Erythroblast (primary cell): ENCODE results near the gene TRIM31.

Experiments
- DNase-seq, 2 experiments: peaks; one replicate each; lab custom pipeline; 2025; lab: John Stamatoyannopoulos, UW
- GATA1 ChIP-seq: IDR thresholded peaks from 2 replicates; pipeline ENCODE4 v1.6.1; 2011; ENCODE audit warnings: low read depth, mild to moderate bottlenecking, control low read depth, low read length, moderate library complexity
- POLR2A ChIP-seq: IDR thresholded peaks from 2 replicates; pipeline ENCODE4 v1.6.1; 2011; ENCODE audit warnings: mild to moderate bottlenecking, low read length

The TRIM31 gene

DNA sequence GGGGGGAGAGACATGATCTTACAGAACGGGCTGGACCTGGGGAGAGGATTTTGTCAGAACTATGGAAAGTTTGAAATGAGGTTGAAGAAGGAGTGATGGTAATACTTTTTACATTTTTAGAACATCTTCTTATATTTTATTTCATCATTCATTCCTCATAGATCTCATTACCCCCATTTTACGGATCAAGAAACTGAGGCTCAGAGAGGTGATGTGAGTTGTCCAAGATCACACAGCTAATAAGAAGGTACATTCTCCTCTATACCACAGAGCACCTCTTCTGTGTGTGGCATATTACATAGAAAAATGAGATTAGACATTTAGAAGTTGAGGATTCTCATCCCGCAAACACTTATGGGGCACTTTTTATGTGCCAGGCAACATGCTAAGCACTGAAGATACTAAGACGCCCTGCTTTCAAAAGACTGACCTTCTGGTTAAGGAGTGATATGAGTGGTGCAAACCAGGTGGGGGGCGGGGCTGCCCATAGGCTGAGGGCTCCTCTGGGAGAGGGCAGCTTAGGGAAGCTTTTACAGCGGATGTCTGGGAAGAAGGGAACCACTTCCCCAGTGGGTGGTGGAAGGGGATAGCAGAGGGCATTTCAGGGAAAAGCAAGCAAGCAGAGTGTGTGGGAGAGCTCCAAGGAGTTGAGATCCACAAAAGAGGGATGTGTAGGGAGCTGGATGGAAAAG, 19.9 kb downstream of the TRIM31 start:
- DNase-seq, result no peak
- TF ChIP-seq GATA1 (no peak), POLR2A (no peak)

DNA sequence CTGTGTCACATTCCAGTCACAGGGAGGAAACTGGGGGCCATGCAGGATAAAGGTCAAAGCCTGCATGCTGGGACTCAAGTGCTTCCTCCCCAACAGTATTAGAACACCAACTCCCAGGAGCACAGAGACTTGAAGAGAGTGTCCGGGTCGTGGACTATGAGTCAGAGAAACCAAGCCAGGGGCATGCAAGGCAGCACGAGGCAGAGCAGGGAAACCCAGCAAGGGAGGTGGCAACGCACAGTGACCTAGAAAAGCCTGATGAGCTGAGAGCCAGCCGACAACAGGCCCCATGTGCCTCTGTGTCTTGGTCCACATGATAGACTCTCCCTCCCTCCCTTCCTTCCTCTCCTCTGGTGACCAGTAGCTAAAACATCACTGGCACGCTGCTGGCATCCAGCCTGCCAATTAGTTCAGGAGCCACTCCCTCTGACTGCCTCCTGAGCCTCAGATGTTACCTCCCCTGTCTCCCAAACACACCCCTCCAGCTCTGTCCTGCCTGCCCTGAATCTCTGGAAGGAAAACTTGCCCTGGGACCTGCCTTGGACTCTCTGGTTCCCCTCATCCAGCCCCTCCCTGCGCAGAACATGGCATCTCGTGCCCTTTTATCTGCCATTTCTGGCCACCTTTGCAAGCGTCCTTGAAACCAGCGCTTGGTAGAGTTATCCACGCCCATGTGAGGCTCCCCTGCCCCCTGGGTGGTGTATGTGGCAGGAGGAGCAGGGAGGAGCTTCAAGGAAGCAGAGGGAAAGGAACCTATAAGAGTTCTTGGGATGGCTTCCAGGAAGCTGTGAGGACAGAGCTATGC, 21.1 kb downstream of the TRIM31 start:
- no peak for DNase-seq
- TF ChIP-seq POLR2A (no peak), GATA1 (no peak)

DNA sequence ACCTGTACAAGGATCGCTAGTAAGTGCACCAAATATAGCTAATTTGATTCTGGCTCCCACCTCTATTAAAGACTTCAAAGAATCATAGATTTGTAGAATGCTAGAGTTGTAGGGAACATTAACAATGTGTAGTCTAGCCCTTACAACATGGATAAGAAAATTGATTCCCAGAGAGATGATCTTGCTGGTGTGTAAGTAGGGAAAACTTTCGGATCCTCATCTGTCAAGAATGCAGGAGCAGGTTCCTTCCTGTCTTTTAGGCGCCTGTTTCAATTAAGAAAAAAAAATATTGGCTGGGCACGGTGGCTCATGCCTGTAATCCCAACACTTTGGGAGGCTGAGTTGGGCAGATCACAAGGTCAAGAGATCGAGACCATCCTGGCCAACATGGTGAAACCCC, 25.0 kb downstream of the TRIM31 start:
- no peak for DNase-seq
- TF ChIP-seq GATA1 (no peak), POLR2A (no peak)

DNA sequence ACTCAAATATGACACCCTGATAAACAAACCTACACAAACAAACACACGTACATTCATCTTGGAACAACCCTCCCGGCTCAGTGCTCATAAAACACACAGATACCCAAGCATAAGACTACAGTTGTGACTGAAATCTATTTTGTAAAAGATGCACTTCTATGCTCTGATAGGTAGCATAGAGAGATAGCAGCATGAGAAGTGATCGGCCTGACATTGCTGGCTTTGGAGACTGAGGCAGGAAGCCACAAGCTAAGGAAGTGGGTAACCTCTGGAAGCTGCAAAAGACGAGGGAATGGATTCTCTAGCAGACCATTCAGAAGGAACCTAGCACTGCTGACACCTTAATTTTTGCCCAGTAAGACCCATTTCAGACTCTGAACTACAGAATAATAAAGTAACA, 35.7 kb downstream of the TRIM31 start:
- DNase-seq, result no peak
- TF ChIP-seq GATA1 (no peak), POLR2A (no peak)

DNA sequence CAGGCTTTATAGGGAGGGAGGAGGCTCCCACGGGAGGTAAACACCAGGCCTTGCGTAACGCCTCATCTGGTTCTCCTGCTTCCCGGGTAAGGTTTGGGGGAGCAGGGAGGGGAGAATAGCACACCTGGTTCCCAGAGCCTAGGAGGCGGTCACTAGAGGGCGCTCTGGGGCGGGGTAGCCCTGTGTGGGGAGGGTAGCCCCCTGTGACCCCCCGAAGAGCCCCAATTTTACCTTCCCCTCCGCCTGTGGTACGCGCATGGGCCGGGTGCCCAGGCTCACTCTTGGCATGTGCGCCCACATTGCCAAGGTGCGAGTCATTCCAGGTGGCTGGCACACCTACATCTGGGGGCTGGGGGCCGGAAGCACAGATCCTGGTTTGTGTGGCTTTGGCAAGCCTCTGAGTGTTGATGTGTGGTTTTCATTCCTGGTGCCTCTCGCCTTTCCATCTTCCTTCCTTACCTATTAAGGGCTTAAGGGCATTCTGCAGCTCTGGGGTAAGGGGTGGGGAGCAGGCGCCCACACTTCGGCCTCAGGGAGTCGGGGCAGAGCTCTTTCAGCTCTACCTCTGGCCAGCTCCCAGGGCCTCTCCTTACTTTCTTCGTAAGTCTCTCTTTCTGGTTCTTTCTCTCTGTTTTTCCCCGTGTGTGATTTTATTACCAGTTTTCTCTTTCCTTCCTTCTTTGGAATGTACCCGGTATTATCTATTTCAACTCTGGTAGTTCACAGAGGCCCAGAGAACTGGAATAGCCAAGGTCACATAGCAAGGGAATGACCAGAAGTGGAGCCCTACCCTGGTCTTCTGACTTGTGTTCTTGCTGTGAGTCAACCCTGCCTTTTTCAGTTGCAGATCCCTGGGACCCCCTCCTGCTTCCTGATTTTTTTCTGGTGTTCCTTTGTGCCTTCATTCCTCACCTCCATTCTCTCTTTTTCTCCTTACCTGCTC, 36.8 kb downstream of the TRIM31 start:
- TF ChIP-seq GATA1 (no peak), POLR2A (no peak)
- peak in 1 of 2 experiments; percentile 20 for DNase-seq

DNA sequence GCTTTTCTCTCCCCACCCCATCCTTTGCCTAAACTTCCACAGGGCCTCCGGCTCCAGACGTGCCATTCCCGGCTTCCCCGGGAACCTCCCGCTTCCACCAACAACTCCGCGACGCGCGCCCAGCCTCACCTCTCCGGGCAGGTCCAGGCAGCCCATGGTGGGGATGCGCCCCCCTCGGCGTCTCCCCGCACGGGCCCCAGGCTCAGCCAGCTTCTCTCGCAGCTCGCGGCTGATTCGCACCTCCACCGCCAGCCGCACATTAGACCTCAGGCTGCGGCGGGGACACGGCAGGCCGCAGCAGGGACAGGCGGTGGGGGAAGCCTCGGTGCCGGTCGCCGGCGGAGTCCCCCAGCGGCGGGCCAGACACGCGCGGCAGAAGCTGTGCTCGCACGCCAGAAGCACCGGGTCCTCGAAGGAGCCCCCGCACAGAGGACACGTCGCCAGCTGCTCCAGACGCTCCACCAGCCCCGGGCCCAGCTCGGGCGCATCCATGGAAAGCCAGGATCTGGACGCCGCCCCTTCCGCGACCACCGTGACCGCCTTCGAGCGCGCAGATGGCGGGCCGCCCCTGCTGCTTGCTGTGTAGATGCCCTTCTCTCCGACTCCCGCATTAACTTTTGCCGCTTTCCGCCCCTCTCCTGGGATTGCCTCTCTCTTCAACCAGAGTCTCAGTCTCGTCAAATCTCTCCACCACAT, 37.6 kb downstream of the TRIM31 start, which contains the start of gene RNF39:
Gene RNF39 (minus strand): TSS at position 676 of the 696 bp plus-strand sequence. CDS start 184 bp downstream, at position 492.
- no peak for DNase-seq
- TF ChIP-seq POLR2A (no peak), GATA1 (no peak)

DNA sequence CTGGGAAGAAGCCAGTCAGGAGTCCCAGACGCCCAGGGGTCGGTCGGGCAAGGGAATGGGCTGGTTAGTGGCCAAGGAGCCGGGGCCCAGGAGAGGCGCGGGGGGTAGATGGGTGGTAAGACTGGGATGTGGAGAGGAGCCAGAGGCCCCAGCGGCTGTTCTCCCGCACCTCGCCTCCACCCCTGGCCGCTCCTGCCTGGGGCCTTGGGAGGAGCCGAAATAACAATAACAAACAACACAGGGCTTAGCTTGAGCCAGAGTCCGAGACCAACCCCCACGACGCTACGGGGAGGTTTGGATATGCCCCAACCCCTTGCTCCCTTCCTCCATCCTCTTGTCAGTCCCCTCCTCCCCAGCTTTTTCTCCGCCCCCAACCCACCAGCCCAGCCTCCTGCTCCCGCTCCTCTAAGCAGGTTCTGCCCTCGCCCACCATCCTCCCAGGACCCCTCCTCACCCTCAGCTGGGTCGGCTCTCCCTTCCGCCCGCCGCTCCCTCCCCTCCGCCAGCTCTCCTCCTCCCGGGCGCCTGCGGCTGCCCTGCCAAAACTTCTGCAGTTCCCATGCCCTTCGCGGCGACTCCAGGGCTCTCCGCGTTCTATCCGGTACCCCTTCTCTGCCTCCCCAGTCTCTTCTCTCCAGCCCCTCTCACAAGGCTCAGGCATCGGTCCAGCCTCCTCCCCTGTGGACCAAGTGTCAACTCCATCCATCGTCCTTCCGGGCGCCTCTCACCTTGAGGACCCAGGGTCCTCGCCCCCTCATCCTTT, 38.4 kb downstream of the TRIM31 start:
- TF ChIP-seq POLR2A (no peak), GATA1 (no peak)
- no peak for DNase-seq

DNA sequence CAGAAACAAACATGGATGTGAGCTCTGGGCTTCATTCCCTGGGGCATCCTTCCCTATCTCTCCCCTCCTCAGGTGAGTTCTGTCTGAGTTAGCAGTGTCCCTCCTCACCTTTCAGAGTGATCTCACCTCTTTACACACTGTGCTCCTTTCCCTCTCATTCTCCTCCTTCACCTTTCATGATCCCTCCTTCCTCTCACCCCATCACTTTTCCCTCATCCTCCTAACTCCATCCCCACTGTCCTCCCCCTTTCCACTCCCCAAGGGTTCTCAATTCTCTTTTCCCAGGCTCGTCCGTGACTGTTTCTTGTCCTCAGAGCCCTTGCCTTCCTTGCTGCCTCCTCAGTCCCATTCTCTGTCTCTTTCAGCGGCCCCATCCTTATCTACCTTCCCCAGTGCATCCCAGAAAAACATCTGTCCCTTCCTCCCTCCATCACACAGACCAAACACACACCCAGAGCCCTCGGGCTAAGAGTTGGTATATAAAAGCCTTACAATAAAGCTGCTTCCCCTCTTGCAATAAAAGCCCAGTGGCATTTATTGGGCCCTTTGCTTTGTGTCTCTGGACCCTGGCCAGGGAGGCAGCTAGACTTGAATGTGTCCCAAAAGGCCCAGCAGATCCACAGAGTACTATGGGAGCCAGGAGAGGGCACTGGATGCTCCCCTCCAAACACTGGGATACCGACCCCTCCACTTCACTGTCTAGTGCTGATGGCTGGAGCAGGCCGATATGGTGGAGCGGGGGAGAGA, 39.2 kb downstream of the TRIM31 start:
- no peak for DNase-seq
- no peak for TF ChIP-seq POLR2A

DNA sequence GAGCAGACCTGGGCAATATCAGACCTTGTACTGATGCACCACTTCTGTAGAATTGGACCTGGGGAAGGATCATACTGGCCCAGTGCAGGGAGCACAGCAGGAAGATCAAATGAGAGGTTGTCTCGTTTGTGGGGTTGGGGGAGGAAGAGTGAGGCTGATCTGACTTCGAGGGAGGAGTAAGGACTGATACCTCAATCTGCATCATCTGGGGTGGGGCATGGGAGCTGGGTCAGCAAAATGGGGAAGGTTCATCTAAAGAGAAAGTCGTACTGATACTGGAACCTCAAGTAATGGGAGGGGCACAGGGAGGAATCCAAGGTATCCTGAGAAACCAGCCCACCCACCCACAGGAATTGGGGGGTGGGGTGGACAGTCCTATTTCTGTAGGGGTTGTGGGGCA, 41.0 kb downstream of the TRIM31 start:
- DNase-seq, result no peak
- TF ChIP-seq GATA1 (no peak), POLR2A (no peak)

DNA sequence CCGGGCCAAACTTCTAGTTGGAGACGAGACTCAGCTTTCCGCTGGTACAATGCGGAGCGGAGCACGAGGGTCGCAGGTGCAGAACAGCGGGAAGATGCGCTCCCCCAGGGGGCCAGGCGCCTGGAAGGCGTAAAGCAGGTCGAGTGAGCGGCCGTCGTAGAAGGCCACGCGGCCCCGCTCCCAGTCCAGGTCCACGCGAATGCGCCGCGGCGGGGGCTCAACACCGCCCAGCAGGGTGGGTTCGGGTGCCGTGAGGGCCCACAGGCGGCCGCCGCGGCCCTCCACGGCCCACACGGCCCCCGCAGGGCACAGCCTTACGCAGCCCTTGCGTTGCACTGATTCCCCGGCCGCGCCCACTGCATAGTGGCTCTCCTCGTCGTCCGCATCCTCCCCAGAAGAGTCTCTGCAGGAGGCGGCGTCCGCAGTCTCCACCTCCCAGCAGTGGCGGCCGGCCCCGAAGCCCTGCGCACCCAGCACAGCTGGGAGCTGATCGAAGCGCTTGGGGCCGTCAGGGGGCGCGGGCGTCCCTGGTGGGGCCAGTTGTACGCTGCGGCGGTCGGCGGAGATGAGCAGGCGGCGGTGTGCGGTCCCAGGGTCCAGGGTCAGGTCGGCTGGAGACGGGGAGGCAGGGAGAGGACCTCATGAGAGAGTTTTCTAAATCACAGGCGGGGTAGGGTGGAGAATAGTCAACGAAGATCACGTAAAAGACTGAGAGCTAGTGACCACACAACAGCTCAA, 41.6 kb downstream of the TRIM31 start:
- TF ChIP-seq POLR2A (no peak), GATA1 (no peak)
- peak; percentile 16 to 33 for DNase-seq
